ENCODE results near the gene MGAT4B.

Gene MGAT4B

DNA sequence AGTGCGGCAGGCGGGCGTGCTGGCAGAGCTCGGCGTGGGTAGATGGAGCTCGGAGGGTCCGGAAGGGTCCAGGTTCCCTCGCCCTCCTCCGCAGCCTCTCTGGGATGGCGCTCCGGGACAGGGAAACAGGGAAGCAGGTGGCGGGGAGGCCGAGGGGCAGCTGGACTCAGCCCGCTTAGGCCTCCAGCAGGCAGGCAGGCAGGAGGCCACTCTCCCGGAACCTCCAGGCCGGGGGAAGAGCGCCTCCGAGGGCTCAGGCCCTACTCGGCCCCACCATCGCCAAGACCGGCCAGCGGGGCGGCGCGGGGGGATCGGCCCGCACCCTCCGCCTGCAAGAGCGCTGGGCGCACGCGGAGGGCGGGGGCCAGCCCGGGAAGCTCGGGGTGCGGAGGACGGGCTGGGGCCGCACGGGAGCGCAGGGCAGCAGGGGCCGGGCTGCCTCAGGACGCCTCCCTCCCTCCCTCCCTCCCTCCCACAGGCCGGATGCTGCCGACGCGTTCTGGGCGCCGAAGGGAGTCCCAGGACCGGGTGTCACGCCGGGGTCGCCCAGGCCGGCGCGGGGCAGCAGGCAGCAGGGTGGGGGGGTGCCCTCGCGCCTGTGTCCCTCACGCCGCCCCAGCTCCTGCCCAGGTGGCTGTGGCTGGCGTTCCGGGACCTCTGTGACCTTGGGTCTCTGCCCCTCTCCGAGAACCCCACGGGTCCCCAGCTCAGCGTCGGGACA is 977 bp downstream of the MGAT4B start:
- DNase-seq, result peak; percentile 22 to 24

DNA sequence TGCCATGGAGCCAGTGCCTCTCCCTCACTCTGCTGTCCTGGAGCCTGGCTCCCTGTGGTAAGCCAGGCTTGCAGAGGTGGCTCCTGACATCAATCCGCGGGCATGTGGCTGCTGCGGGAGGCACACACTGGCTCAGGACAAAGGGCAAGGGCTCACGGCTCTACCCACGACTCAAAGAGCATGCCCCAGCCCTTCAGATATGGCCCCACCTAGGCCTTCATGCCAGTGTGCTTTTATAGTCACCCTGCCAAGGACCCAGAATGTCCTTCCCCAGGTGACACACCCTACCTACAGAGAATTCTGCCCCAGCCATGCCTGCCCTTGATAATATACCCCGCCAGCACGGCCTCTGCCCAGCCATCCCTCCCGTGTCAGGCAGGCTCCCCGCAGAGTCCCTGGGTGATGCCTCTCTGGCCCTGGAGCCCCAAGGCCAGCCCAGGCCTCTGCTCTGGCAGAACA is 1.6 kb downstream of the MGAT4B start:
- no peak for DNase-seq

DNA sequence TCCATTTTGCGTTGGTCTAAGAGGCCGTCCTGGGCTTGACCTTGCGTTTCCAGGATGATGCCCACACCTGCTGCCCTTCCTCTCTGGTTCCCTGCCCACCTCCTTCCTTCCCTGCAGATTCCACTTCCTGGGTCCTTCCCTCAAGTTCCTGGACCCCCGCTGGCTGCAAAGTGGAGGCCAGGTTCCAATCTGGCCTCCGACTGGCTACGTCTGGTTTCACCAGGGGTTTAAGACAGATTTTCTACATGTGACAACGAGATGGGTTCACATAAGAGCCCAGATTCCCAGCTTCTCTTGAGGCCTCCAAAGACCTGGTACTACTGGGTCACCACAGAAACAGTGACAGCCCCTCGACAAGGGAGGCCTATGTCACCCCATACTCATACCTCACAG is 2.1 kb downstream of the MGAT4B start:
- DNase-seq, result no peak

DNA sequence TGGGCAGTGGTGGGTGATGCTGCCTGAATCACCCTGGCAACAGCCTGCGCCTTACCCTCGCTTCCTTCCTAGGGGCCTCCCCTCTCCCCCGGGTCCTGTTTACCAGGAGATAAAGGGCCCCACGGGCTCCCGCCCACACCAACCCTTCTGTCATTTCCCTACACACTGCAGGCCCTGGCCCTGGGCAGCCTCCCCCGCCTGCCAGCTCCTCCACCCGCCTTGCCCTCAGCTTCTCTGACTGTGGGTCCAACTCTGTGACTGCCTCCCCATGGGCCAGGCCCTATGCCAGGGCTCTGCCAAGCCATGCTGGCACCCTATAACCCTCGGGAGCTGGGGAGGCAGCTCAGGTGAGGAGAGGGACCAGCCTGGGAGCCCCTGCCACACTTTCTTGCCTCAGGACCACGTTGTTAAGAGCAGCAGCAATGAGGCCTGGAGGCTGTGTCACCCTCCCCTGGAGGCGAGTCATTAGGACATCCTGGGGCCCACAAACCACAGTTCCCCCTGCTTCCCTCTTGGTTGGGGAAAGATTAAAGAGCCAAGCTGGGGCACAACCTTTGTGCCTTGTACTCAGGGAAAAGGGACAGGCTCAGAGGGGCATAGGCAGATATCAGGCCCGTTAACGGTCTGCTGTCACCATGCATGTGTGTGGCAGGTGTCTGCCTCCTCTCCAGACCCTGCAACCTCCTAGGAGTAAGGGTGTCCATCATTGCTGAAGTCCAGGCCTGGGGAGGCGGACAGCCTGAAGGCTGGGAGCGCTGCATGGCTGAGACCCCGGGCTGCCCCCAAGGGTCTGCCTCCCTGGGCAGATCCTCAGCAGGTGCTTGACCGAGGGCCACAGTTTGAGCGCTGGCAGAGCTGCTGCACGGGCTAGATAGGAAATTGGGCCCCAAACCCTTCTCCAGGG is 2.8 kb downstream of the MGAT4B start:
- peak; percentile 76 to 79 for DNase-seq

DNA sequence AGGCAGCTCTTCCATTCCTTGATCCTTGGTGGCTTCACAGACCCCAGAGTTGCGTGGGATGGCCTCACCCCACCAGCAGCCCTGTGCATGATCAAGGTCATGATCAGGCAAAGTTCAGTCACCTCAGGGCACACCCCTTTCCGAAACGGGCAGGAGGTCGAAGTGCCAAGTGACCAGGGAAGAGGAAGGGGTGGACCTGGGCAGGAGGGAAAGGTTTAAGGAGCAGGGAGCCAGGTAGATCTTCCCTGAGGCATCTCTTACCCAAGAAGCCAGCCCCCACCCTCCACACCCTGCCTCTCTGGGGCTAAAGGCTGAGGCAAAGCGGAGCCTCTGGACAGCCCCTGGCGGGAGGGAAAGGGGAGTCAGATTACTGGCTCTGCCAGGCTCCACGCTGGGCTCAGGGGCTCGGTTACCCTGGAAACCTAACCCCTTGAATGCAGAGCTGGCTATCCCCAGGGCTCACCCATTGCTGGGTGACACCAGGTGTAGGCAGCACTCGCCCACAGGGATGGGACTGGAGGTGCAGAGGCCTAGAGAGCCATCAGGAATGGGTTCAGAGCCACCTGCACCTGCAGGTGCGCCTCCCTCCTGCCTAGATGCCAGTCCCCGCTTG is 3.6 kb downstream of the MGAT4B start:
- no peak for DNase-seq

DNA sequence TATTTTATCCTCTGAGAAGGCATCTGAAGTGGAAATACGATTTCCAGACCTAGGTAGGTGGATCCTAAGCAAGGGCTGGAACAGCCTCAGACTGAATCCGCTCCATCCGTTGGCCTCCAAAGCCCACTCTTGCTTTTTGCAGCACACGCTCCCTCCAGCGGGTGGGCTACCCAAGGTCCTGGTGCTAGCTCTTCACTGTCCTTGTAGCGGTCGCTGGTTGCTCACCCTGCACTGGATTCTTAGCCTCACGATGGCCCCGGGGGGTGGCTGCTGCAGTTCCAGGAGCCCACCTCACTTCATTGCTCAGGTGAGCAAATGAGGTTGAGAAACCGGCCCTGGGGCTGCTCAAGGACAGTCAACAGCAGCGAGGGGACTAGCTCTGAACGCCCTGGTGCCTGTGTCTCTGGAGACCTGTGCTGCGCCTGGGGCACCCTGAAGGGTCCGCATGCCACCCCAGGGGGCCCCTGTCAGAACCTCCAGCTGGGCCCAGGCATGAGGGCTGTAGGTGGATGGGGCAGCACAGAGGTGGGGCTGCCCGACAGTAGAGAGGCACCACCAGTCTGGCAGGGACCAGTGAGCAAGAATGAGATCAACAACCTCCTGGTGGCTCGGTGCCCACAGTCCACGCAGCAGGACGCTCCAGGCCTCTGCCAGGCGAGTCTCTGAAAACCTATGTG is 4.3 kb downstream of the MGAT4B start:
- DNase-seq, result no peak

DNA sequence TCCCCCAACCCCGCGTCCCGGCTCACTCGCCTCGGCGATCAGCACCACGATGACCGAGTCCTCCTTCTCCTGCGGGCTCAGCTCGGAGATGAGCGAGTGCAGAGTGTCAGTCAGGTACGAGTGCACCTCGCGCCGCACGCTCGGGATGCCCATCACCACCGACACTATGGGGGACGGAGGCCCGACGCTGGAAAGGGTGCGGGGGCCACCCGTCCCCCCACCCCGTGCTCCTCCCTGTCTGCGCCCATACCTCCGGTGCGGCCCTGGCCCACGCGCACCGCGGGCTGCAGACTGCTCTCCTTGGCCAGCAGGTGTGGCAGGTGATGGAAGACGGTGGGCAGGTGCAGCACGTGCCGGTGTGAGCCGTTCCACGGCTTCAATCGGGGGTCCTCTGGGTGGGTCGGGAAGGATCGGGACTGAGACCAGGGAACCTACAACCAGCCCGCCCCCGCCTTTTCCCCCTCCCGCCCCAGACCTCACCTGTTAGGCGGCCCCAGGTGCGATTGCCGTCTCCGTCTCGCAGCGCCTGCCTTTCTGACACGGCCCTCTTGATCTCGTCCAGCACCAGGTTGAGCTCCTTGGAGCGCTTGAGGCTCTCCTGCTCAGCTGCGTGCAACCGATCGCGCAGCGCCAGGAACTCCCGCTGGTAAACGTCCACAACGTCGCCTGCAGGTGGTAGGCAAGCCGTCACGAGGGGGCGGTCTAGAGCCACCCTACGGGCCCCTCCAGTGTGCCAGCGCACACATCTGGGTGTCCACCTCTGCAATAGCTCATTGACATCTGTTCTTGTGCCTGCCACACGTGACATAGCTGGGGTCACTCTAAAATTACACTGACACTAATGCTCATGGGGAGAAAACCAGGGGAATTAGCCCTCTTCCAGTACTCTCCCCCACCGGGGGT is 5.1 kb downstream of the MGAT4B start:
- DNase-seq, result no peak

DNA sequence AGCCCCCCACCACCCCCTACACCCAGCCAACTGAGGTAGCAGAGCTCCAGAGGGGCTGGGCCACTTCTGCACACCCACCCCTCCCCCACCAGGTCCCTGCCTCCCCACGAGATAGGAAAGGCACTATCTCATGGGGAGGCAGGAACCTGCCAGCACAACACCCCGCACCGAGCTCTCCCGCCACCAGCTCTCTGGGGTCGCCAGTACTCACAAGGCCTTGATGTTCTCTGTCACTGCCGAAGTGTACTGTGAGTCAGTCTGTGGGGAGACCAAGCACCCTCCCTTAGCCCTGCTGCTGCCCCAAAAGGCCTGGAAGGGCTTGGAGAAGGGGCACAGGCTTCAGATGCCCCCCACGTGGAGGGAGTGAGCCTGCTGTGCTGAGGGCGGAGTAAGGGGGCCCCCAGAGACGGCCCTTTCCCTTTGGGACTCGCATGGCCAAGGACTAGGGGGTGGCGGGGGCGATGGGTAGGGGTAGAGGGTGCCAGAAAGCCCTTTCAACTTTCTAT is 5.9 kb downstream of the MGAT4B start:
- no peak for DNase-seq

DNA sequence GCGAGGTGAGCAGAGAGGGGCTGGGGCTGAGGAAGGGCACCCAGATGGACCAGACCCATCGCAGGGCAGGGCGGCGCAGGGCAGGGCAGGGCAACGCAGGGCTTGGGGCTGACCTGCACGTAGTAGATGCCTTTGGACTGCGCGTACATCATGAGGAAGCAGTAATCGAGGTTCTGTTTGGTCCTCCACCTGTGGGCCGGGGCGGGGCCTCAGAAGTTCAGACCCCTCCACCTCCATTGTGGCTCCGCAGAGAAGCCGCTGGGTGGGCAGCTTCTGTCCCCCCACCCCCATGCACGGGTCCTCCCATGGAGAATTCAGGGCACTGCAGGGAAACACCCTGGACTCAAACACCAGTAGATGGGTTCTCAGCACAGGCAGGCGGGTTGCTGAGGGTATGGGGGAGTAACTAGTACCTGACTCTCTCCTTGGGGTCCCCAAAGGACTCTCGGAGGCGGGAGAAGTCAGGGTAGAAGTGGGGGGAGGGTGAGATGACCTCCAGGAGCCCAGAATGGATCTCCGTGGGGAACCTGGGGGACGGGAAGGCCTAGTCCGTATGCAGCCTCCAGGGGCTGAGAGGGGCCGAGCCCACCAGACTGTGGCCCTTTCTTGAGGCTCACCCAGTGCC is 6.5 kb downstream of the MGAT4B start:
- DNase-seq, result no peak

DNA sequence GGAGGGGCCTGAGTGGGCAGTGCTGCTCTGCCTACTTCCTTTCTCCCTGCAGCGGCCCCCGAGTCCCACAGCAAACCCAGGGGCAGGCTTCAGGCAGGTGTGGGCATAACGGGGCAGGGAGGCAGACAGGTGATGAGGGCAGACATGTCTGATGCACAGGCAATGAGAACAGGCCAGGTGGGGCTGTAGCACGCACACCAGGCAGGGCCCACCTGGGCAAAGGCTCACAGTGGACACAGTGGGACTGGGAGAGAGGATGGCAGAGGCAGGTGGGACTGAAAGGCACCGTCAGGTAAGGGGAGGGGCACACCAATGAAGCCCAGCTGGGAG is 7.1 kb downstream of the MGAT4B start:
- no peak for DNase-seq

DNA sequence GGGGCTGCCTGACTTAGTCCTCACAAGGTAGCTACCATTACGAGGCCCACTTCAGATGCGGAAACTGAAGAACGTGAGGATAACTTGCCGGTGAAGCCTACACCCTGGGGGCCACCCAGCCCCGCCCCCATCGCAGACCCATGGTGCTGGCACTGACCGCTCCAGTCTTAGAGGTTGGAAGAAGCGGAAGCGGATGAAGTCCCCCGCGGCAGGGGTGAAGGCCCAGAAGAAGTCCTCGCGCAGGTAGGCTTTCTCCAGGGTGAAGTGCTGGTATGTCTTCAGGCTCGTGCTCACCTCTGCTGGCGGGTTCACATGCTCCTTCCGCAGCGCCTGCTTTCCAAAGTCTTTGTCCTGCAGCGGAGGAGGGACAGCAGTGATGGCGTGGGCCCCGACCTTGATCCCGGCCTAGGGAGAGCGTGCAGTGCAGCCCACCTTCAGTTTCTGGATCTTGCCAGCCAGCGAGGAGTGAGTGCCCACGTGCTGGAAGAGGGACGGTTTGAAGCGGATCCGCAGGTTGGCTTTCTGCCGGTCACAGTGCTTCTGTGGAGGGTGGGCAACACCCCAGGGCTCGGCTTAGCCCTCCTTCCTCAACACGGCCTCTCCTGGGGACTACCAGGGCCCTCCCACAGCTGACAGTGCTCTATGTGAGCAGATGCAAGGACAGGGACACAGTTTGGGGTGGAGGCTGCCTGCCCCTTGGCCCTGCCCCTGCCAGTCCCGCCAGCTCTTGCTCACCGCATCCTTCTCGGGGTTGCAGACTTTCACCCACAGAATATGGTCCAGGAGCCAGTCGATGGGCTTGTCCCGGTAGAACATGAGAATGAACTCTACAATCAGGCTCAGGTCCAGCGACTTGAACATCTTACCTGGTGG is 7.7 kb downstream of the MGAT4B start:
- DNase-seq, result no peak

DNA sequence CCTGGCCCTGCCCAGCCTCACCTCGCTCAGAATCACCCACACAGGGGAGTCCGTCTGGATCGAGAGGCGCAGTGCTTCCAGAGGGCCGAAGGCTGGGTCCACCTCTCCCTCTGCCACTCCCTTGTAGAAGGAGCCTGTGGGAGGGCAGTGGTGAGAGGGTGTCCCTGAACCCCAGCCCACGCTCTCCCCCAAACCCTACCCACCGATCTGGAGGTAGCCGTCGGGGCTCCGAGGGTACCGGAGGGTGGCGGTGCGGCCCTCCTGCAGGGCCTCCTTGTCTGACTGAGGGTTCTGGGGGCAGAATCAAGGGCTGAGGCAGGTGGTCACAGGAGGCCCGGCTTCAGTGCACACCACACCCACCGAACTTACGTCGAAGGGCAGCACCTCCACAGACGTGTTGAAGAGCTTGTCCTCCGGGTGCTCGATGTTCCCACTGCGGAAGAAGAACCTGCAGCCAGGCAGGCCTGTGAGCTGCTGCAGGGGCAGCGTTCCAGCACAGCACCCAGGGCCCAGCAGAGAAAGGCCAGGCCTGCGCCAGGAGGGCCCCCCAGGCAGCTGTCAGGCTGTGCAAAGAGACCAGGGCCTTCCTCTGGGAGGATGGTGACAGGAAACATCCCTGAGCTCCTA is 8.4 kb downstream of the MGAT4B start:
- DNase-seq, result no peak

DNA sequence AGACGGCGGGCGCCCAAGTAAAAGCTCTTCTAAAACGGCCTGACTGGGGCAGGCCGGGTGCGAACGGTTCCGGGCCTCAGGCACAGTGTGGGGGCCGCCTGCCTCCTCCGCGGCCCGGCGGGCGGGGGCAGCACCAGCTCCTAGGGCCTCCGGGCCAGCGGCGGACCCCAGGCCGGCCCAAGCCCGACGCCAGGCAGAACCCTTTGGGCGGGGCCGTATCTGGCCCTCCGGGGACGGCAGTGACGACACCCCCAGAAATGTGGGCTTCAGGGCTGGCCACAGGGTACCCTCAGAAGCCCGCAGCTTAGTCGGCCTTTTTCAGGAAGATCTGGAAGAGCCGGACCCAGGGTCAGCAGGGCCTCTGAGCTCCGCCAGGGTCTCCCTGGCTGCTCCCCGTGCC is 8.9 kb downstream of the MGAT4B start:
- DNase-seq, result no peak

DNA sequence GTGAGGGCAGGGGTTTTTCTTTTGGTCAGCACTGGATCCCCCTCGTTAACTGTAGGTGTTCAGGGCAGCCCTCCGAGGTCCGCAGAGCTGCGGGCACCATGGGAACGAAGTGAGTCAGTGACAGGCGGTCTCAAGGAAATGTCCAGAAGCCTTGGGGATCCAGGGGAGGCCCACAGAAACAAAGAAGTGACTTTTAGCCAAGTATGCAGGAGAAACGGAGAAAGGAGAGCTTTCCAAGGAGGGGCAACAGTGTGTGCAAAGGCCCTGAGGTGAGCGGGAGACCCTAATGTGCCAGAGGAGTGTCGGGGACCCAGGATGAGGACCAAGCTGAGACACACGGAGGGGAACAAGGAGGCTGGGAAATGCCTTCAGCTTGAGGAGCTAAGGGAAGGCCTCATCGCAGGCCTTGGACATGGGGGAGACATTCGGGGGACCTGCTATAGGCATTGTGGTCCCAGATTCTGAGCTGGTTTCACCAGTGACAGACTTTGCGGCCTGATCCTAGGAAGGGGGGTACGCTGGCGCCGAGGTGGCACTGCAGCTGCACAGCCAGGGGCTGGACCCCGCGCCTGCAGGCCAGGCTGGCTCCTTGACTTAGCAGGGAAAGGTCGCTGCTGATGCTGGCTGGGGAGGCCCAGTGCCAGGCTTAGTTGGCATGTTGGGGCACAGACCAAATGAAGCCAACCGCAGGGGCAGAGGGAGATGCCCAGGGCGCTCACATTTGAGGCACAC is 9.6 kb downstream of the MGAT4B start:
- no peak for DNase-seq

DNA sequence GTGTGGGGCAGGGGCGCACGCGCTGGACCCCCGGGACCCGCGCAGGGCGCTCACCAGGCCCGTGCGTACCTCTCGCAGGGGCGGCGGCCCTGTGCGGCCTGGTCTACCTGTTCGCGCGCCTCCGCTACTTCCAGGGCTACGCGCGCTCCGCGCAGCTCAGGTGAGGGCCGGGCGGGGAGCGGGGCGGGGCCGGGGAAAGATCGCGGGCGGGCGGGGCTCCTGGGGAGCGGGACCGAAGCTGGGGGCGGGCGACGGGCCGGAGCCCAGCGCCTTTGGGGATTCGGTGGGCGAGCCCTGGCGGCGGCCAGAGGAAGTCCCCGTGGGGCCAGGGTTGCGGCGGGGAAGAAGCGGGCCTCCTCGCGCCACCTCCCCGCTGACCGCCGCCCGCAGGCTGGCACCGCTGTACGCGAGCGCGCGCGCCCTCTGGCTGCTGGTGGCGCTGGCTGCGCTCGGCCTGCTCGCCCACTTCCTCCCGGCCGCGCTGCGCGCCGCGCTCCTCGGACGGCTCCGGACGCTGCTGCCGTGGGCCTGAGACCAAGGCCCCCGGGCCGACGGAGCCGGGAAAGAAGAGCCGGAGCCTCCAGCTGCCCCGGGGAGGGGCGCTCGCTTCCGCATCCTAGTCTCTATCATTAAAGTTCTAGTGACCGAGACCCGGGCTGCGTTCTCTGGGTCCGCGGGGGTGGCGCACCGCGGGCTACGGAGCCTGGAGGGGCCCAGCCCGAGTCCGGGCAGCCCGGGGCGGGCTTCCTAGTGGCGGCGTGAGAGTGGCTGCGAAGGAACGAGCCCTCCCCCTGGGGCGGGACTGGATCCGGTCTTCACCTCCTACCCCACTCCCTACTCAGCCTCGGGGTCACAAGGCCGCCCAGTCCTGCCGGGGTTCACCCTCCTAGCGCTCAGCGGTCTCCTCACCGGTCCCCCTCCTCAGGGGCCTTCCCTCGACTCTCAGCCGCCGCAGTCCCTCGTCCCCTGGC is 10.5 kb downstream of the MGAT4B start:
- DNase-seq, result peak; percentile 70 to 71

DNA sequence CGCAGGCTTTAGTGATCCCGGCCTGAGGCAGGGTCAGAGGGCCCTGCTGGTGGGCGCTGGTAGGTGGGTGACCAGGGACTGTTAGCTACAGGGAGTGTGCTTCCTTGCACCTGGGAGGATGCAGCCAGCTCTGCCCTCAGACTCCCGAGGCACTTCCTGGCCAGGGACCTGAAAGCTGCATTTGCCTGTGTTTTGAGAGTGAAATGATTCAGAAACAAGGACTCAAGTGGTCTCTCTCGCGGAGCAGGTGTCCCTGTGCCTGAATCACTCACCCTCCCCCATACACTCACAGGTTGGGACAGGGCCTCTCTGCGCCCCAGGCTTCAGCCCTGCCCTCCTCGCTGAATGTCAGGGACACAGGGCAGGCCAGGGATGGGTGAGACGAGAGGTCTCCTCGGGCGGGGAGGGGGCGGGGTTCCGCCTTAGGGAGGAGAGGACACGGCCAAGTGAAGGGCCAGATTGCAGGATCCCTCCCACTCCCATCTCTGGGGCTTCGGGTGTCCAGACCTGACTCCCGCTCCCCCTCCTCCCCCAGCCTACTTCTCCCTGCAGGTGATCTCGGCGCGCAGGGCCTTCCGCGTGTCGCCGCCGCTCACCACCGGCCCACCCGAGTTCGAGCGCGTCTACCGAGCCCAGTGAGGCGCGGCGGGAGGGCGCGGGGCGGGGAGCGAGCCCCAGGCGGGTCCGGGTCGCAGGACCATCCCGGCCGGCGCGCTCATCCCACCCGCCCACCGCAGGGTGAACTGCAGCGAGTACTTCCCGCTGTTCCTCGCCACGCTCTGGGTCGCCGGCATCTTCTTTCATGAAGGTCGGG is 11.4 kb downstream of the MGAT4B start:
- no peak for DNase-seq

DNA sequence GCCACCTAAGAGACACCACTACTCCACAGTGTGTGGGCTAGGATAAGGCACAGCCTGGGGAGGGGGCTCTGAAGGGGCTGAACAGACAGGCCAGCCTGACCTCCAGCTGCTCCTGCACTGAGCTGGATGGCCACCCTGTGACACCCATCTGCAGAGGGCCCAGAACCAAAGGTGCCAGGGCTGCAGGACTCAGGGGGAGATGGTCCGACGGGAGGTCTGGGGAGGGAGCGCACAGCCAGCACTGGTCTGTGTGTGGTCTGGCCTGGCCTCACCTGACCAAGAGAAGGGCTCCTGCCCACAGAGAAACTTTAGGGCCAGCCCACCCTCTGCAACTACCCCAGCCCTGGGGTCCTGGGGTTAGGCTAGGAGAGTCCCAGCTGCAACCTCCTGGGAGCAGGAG is 12.1 kb downstream of the MGAT4B start:
- no peak for DNase-seq

Data from AML-193 (cell line).